Jurkat, Clone E6-1 (cell line): ENCODE results near the gene SOX14.
A peak's percentile ranks its signal among the peaks of the same experiment; 100 is the strongest.

Experiments used
- DNase-seq: peaks from one replicate; pipeline ENCODE4 v3.0.0-alpha.2; 2011; ENCODE audit warnings: low read depth, low spot score
- H3K4me3 ChIP-seq: 2 replicates; pipeline ENCODE4 v1.5.1; 2011; ENCODE audit warnings: mild to moderate bottlenecking, low read length, control low read depth, moderate library complexity

Gene SOX14

GRCh38 chr3:137766876-137767537 lies 2.9 kb downstream of the SOX14 start:
- H3K4me3 ChIP-seq, result no peak overlapping the region
- DNase-seq, result no peak

- H3K4me3 ChIP-seq, result no peak overlapping the region
- no peak for DNase-seq
Measured at GRCh38 chr3:137767538-137768360, 3.6 kb downstream of the SOX14 start.

- no peak overlapping the region for H3K4me3 ChIP-seq
- no peak for DNase-seq
Measured at GRCh38 chr3:137768361-137769321, 4.5 kb downstream of the SOX14 start.

- no peak for DNase-seq
- H3K4me3 ChIP-seq, result no peak overlapping the region
Measured at GRCh38 chr3:137769322-137770065, 5.4 kb downstream of the SOX14 start.

- H3K4me3 ChIP-seq, result no peak overlapping the region
- no peak for DNase-seq
Measured at GRCh38 chr3:137770066-137770834, 6.1 kb downstream of the SOX14 start.

- H3K4me3 ChIP-seq, result no peak overlapping the region
- DNase-seq, result no peak
Measured at GRCh38 chr3:137770835-137771399, 6.8 kb downstream of the SOX14 start.

GRCh38 chr3:137771401-137772213 lies 7.5 kb downstream of the SOX14 start:
- H3K4me3 ChIP-seq, result no peak overlapping the region
- peak; percentile 34 for DNase-seq

- H3K4me3 ChIP-seq, result no peak overlapping the region
Measured at GRCh38 chr3:137772214-137772955, 8.3 kb downstream of the SOX14 start.

GRCh38 chr3:137778941-137779340 lies 14.8 kb downstream of the SOX14 start:
- no peak for DNase-seq
- no peak overlapping the region for H3K4me3 ChIP-seq

More at GRCh38 chr3:137772214-137772955, 8.3 kb downstream of the SOX14 start:
- DNase-seq, result no peak

GRCh38 chr3:137787529-137787928 lies 23.4 kb downstream of the SOX14 start:
- no peak for DNase-seq
- H3K4me3 ChIP-seq, result no peak overlapping the region

GRCh38 chr3:137789236-137789635 lies 25.1 kb downstream of the SOX14 start:
- H3K4me3 ChIP-seq, result no peak overlapping the region
- DNase-seq, result no peak

GRCh38 chr3:137792626-137793271 lies 28.6 kb downstream of the SOX14 start:
- no peak overlapping the region for H3K4me3 ChIP-seq
- peak; percentile 12 for DNase-seq

- DNase-seq, result no peak
- no peak overlapping the region for H3K4me3 ChIP-seq
Measured at GRCh38 chr3:137796993-137797392, 32.9 kb downstream of the SOX14 start.

GRCh38 chr3:137803215-137803614 lies 39.1 kb downstream of the SOX14 start:
- H3K4me3 ChIP-seq, result no peak overlapping the region
- DNase-seq, result no peak

GRCh38 chr3:137807998-137808397 lies 43.9 kb downstream of the SOX14 start:
- H3K4me3 ChIP-seq, result no peak overlapping the region
- DNase-seq, result no peak

GRCh38 chr3:137809509-137809908 lies 45.4 kb downstream of the SOX14 start:
- DNase-seq, result no peak
- H3K4me3 ChIP-seq, result no peak overlapping the region
